ENCODE measurements around the gene FAM20A. TPM values are rescaled to one million over a fixed set of nuclear protein-coding genes. Genes with fewer than 3 reads are reported as not detected.
"Not testable (repeated sequence)": the region's sequence is repeated elsewhere in the genome, so short reads cannot be mapped to it uniquely, and the experiment has no call there.

The FAM20A gene
- polyA plus RNA-seq, 1 donor from 2014 or later: not detected

GRCh38 chr17:68584581-68585303 is 16.4 kb downstream of the FAM20A start:
- Histone ChIP-seq H3K79me2 (replicated peaks; ENCODE audit: insufficient read depth, low read length) (no peaks in the 10 kb centered on the region), H3K27ac (ENCODE audit: low read length) (no peak overlapping the region), H3K4me2 (ENCODE audit: low read length) (no peak overlapping the region), H3K9me3 (ENCODE audit: low read length) (no peaks in the 10 kb centered on the region), H4K20me1 (ENCODE audit: insufficient read depth) (no peaks in the 10 kb centered on the region), H3K4me3 (ENCODE audit: low read length) (no peak overlapping the region), H2AFZ (ENCODE audit: low read depth, low read length) (no peak overlapping the region), H3K9ac (ENCODE audit: low read length) (no peak overlapping the region), H3K27me3 (ENCODE audit: insufficient read depth, low read depth, low read length) (no peaks in the 10 kb centered on the region), H3K36me3 (ENCODE audit: insufficient read depth, low read length) (no peaks in the 10 kb centered on the region), H3K9me2 (ENCODE audit: insufficient read depth, low read length) (no peaks in the 10 kb centered on the region), H3F3A (ENCODE audit: insufficient read depth, low read length, poor library complexity, severe bottlenecking) (no peaks in the 10 kb centered on the region)
- TF ChIP-seq POLR2AphosphoS5 (IDR thresholded peaks at IDR 0.05) (no peak), SMC3 (conservative IDR thresholded peaks at IDR 0.05; ENCODE audit: poor library complexity) (no peak), CTCF (IDR thresholded peaks at IDR 0.05; ENCODE audit: poor library complexity, severe bottlenecking) (no peak), REST (IDR thresholded peaks at IDR 0.05; ENCODE audit: borderline replicate concordance) (no peak), EZH2 (IDR thresholded peaks at IDR 0.05; ENCODE audit: borderline replicate concordance, insufficient read depth, low read length, poor library complexity, severe bottlenecking) (no peak)

- H3K36me3 ChIP-seq (ENCODE audit: insufficient read depth, low read length): not testable (repeated sequence)
Observed at GRCh38 chr17:68582867-68583266, 18.3 kb downstream of the FAM20A start.

GRCh38 chr17:68581863-68582645 is 19.1 kb downstream of the FAM20A start:
- Histone ChIP-seq H3K4me2 (ENCODE audit: low read length) (no peak overlapping the region), H4K20me1 (ENCODE audit: insufficient read depth) (no peaks in the 10 kb centered on the region), H3K4me3 (ENCODE audit: low read length) (no peak overlapping the region), H3K27me3 (ENCODE audit: insufficient read depth, low read depth, low read length) (no peaks in the 10 kb centered on the region), H3K9me2 (ENCODE audit: insufficient read depth, low read length) (no peaks in the 10 kb centered on the region), H3K36me3 (ENCODE audit: insufficient read depth, low read length) (no peaks in the 10 kb centered on the region), H3K9ac (ENCODE audit: low read length) (no peak overlapping the region), H3K27ac (ENCODE audit: low read length) (no peak overlapping the region), H2AFZ (ENCODE audit: low read depth, low read length) (no peak overlapping the region), H3F3A (ENCODE audit: insufficient read depth, low read length, poor library complexity, severe bottlenecking) (no peaks in the 10 kb centered on the region), H3K79me2 (replicated peaks; ENCODE audit: insufficient read depth, low read length) (no peaks in the 10 kb centered on the region), H3K9me3 (ENCODE audit: low read length) (no peaks in the 10 kb centered on the region)
- TF ChIP-seq EP300 (conservative IDR thresholded peaks at IDR 0.05; ENCODE audit: poor library complexity, severe bottlenecking) (no peak), EZH2 (IDR thresholded peaks at IDR 0.05; ENCODE audit: borderline replicate concordance, insufficient read depth, low read length, poor library complexity, severe bottlenecking) (no peak), POLR2AphosphoS5 (IDR thresholded peaks at IDR 0.05) (no peak), CTCF (IDR thresholded peaks at IDR 0.05; ENCODE audit: poor library complexity, severe bottlenecking) (no peak), REST (IDR thresholded peaks at IDR 0.05; ENCODE audit: borderline replicate concordance) (no peak), RAD21 (conservative IDR thresholded peaks at IDR 0.05) (no peak), SMC3 (conservative IDR thresholded peaks at IDR 0.05; ENCODE audit: poor library complexity) (no peak), TAF1 (IDR thresholded peaks at IDR 0.05; ENCODE audit: low read depth) (no peak)

More at GRCh38 chr17:68582867-68583266, 18.3 kb downstream of the FAM20A start:
- not testable (repeated sequence) for H4K20me1 ChIP-seq (ENCODE audit: insufficient read depth); H3K27ac ChIP-seq (ENCODE audit: low read length); H3F3A ChIP-seq (ENCODE audit: insufficient read depth, low read length, poor library complexity, severe bottlenecking); H3K79me2 ChIP-seq (replicated peaks; ENCODE audit: insufficient read depth, low read length); H3K4me3 ChIP-seq (ENCODE audit: low read length); H3K9me3 ChIP-seq (ENCODE audit: low read length); H3K9me2 ChIP-seq (ENCODE audit: insufficient read depth, low read length); H3K27me3 ChIP-seq (ENCODE audit: insufficient read depth, low read depth, low read length); H3K9ac ChIP-seq (ENCODE audit: low read length); H2AFZ ChIP-seq (ENCODE audit: low read depth, low read length); H3K4me2 ChIP-seq (ENCODE audit: low read length)

Data from neural cell (in vitro differentiated cells).